NCI-H1048 (cell line): ENCODE measurements around the gene GOLPH3L.
"Not testable (repeated sequence)": the region's sequence is repeated elsewhere in the genome, so short reads cannot be mapped to it uniquely, and the experiment has no call there.

ENCODE experiments used
- DNase-seq: peaks from one replicate; lab custom pipeline; 2025; lab: John Stamatoyannopoulos, UW

The GOLPH3L gene

GRCh38 chr1:150657064-150657463 lies 39.9 kb downstream of the GOLPH3L start:
- not testable (repeated sequence) for DNase-seq

GRCh38 chr1:150654635-150655034 lies 42.3 kb downstream of the GOLPH3L start:
- DNase-seq, result not testable (repeated sequence)

DNA sequence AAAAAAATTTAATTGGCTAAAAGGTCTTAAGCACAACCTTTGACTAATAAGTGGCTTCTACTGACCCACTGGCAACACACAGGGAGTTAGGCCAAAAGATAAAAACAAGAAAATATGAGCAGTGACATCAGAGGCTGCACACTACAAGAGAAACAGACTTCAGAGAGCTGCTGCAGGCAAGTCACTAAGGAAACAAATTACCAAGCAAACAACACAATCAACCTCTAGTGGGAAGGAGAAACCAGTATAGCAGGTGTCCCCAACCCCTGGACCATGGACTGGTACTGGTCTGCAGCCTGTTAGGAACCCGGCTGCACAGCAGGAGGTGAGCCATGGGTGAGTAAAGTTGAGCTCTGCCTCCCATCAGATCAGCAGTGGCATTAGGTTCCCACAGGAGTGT lies 46.8 kb downstream of the GOLPH3L start:
- no peak for DNase-seq

DNA sequence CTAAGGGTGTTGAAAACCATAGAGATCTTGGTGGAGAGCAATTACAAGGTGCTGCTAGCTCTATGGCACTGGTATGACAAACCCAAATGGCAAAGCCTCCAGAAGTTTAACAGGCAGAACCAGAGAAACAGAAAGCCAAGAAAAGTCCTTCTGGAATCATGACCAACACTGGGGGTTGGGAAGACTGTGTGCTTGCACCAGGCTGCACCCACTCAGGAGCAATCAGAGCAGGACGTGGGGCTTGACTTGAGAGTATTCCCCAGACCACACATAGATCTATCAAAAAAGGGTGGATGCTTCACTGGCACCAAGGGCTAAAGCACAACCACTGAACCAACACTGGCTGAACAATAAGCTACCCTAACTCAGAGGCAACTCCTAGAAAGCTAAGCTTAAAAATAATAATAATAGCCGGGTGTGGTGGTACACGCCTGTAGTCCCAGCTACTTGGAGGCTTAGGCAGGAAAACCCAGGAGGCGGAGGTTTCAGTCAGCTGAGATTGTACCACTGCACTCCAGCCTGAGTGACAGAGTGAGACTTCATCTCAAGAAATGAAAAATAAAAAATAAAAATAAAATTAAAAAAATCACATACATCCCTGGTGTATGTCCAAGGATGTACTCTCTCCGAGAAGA lies 47.4 kb downstream of the GOLPH3L start:
- DNase-seq, result no peak

- no peak for DNase-seq
These were observed 54.7 kb downstream of the GOLPH3L start for GRCh38 chr1:150642296-150642695.

- not testable (repeated sequence) for DNase-seq
These were observed 55.7 kb downstream of the GOLPH3L start for GRCh38 chr1:150641126-150641815.

GRCh38 chr1:150638430-150638829 lies 58.5 kb downstream of the GOLPH3L start:
- not testable (repeated sequence) for DNase-seq

GRCh38 chr1:150634839-150635622 lies 61.9 kb downstream of the GOLPH3L start:
- not testable (repeated sequence) for DNase-seq

DNA sequence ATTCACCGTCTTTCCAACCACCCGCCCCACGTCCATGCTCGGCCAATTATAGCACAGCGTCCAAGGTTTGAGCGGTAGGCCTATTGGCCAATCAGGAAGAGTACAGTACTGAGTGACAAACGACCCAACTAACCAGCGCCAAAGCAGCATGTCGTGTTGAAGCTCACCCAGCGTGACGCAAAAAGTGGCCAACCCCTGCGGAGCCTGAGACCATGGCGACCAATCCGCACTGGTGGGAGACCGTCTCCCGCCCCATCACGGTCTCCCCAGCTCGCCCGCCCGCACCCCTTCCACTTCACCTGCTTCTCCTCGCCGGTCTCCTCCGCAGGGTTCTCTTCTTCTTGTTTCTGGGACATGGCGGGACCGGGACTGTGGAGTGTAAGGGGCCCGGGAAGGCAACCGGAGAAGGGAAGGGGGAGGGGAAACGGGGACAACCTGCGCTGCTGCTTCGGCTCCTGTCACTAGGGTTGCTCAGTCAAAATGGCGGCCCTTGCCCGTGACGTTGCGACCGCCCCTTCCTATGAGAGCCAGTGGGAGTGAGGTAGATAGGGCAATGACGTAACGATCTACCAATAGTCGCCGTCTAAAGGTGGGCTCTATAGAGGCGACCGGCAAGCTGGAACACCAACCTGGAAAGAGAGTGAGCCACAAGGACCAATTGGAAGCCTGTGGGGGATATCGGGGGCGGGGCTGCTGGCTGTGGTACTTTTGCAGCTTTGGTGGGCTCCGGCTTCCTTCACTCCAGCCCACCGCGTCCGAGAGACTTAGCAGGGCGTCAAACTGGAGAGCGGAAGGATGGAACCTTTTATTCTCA lies 67.6 kb downstream of the GOLPH3L start, which contains the start of gene ENSA:
Gene ENSA (minus strand): TSS at position 498 of the 814 bp plus-strand sequence. CDS start 142 bp downstream, at position 356.
- peak; percentile 100 for DNase-seq

- DNase-seq, result no peak
These were observed 68.2 kb downstream of the GOLPH3L start for GRCh38 chr1:150628766-150629114.

DNA sequence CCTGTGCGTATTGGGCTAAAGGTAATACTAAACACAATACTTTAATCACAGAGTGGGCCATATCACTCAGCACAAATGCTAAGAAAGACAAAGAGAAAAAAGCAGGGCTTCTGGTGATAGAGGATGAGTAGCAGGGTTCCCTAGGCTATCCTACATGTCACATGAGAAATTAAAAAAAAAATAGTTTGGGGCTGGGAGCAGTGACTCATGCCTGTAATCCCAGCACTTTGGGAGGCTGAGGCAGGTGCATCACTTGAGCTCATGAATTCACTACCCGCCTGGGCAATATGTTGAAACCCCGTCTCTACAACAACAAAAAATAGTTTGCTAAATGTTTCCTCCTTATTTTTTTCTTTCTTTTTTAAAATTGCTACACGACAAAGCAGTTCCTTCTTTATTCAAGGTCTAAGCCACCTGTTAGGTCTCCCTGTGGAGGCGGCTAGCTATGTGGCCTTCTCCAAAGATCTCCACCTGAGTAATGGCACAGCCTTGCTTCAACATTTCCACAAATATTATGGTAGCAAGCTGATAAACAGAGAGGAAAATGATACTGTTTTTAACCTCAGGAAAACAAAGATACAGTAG lies 69.0 kb downstream of the GOLPH3L start:
- no peak for DNase-seq

DNA sequence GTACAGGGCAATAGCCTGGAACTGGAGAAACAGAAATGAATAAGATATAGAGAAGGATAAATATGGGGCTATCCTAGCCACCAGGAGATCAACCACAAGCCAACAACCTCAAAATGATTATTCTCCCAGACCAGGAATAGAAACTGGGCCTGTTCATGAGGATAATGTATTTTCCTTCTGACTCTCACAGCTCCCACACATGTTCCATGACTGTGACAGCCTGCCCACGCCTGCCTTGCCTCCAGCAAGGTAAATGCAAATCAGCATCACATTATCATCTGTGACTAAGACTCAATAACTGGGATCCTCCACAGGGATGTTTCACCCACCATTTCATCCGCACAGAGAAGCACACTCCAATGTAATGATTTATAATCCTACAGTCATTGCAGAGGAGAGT lies 70.8 kb downstream of the GOLPH3L start:
- DNase-seq, result peak; percentile 38

DNA sequence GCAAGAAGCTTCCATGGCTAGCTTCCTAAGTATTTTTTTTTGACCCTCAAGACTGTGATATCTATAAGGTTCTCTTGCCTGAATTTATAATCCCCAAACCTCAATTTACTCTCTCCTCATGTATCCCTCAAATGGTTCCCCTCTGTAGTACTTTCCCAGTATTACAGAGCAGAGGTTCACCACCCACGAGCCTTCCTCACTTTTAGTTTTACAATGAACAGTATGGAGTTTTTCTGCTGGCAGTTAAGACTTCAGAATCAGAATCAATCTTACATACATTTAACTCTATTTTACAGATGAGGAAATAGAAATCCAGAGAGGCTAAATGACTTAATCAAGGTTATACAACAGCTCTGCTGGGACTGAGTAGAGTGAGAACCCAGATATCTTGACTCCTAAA lies 72.4 kb downstream of the GOLPH3L start:
- not testable (repeated sequence) for DNase-seq

DNA sequence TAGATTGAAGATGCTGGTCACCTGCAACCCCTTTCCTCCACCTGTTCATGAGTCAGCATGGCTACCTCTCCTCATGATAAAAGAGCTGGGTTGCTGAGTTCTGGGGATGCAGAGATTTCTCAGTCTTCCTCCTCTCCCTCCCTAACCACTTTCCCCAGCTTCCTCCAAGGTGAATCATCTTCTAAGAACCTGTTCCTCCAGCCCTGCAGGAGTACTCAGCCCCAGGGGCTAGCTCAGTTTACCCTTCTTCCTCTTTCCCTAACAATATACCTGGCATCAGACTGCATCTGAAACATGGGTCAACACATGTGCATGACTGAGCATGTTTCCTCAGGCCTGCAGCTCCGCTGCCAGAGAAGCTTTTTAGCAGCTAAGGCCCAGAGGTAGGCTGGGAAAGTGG lies 72.8 kb downstream of the GOLPH3L start:
- DNase-seq, result not testable (repeated sequence)

DNA sequence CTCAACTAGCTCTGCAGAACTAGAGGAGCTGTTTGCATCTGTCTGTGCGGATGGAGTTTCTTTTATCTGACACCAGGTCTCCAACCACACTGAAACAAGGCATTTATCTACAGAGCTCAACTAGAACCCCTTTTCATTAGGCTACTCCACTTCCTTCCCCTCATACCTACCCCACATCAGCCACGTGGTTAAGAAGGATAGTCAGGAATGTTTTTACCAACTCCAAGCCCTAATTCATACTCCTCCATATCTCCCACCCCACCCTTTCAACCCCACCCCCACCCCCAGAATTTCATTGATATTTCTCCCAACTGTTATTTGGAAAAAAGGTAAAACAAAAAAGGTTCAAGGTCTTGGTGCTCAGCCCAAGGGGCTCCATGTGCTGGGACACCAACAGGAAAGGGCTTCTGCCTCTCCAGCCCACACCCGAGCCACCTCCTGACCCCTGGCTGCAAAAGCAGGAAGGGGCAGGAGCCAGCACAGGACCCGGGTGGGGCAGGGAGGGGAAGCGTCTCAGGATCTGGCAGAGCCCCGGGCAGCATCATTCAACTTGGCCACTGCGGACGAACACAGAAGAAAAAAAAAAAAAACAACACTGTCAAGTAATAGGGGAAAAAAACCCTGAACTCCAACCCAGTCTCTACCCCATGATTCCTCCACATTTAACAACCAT lies 74.5 kb downstream of the GOLPH3L start:
- no peak for DNase-seq

- DNase-seq, result no peak
These were observed 75.3 kb downstream of the GOLPH3L start for GRCh38 chr1:150621497-150622302.

DNA sequence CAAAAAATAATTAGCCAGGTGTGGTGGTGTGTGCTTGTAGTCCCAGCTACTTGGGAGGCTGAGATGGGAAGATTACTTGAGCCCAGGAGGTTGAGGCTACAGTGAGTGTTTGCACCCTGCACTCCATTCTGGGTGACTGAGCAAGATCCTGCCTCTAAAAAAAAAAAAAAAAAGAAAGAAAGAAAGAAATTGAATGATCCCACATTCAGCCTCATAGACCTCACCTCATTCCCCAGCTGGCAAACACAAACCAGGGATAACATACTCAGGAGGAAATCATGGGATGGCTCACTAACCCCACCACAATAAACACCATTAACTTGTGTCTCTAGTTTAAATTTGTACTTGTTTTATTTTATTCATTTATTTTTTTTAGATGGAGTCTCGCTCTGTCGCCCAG lies 76.0 kb downstream of the GOLPH3L start:
- DNase-seq, result no peak

GRCh38 chr1:150619576-150620509 lies 77.1 kb downstream of the GOLPH3L start:
- no peak for DNase-seq
